ENCODE data around the gene LYPLA2.

GRCh38 chr1:23801338-23801748 is 10.4 kb downstream of the LYPLA2 start:
- TF ChIP-seq CTCF (IDR thresholded peaks at IDR 0.05) = no peak
- TF ChIP-seq POLR2A (IDR thresholded peaks at IDR 0.05) = no peak
